CD1c-positive myeloid dendritic cell (primary cell): Measurements from ENCODE around the gene LPP.
"Not testable (repeated sequence)": the region's sequence is repeated elsewhere in the genome, so short reads cannot be mapped to it uniquely, and the experiment has no call there.

Experiments
- DNase-seq: peaks from one replicate; pipeline ENCODE4 v3.0.0-alpha.2; 2016; ENCODE audit errors: extremely low spot score

The LPP gene

DNA sequence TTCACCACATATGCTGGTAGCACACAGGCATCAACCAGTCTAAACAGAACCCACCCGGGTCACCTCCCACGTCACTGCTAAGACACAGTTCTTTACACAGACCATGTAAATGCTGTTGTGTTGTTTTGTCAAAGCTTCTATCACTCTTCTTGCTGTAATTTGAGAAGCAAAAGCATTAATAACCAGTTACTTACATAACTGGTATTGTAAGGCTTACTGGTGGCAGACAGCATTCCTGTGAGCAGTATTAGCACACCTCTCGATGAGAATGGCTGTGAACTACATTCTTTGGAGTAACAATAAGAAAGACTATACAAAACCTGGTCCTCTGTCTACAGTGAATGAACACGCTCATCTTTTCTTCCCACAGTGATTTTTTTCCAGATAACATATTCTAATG lies 479.2 kb downstream of the LPP start:
- DNase-seq: no peak

DNA sequence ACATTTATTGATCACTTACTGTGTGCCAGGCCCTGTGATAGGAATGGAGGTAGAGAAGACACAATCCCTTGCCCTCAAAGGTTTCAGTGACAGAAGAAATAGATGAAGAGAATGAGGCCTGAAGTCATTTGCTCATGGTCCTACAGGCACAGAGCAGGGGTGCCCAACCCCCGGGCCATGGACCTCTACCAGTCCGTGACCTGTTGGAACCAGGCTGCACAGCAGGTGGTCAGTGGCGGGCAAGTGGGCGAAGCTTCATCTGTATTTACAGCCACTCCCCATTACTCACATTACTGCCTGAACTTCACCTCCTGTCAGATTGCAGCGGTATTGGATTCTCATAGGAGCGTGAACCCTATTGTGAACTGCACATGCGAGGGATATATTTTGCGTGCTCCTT lies 480.3 kb downstream of the LPP start:
- no peak for DNase-seq

DNA sequence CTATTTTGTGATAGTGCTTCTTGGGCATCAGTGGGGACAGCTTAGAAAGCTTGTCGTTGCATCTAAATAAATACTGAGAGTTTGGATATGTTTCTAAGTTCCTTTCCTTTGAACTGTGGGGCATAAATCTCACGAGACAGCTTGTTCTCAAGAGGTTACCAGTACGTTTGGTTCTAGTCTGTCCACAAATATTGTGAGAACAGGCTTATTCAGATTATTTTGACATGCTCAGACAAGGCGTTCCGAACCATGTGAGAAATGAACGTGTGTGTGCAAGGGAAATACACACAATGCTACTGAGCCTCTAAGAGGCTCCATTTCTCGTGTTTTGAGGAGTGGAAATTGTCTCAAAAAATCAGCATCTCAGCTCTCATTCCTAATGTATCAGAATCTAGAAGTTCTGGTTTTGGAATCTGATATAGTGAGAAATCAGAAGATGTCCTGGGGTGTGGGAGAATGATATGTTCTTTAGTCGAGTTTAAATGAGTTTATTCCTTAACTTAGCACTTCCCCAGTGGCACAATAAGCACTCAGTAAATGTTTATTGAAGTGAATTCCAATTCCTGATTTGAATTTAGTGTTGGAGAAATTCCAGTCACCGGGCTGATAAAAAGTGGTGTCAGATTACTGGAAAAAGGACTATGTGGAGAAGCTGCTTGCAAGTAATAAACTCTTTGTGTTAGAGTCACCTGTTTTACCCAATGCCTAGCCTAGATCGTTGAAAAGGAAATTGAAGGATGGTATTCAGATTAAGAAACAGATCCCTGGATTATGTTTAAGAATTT lies 481.5 kb downstream of the LPP start:
- no peak for DNase-seq

DNA sequence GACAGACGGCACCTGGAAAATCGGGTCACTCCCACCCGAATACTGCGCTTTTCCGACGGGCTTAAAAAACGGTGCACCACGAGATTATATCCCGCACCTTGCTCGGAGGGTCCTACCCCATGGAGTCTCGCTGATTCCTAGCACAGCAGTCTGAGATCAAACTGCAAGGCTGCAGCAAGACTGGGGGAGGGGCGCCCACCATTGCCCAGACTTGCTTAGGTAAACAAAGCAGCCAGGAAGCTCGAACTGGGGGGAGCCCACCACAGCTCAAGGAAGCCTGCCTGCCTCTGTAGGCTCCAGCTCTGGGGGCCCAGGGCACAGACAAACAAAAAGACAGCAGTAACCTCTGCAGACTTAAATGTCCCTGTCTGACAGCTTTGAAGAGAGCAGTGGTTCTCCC lies 482.3 kb downstream of the LPP start:
- DNase-seq: not testable (repeated sequence)

DNA sequence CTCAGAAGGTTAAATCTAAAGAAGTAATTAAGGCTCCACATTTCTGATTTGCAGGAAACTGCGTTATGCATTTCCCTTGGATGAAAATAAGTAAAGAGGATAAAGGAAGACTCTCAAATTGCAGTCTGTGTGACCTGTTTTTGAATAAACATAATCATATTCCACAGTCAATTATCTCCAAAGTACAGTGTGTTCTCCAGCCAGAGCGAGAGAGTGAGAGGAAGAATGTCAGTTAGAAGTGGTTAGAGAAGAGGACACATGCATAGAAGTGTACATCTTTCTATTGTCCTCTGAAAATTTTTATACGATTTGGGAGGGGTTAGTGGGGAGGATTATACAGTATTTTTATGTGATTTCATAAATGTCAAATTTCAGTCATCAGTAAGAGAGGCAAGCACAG lies 487.1 kb downstream of the LPP start:
- DNase-seq: no peak

DNA sequence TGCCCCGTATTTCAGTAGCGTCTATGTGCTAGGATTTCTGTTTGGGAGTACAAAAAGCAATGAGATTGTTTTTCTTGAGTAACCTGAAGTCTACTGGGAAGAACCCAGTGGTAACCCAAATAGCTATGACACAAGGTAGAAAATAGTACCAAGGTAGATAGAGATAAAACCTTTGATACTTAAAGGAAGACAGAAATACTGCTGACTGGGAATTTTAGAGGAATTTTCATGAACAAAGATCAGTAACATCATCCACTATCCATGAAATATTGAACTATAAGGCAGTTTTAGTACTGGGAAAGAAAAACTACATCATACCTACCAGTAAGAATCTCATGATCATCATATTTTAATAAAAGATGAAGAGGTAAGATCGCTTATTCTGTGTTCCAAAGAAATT lies 489.8 kb downstream of the LPP start:
- DNase-seq: no peak

DNA sequence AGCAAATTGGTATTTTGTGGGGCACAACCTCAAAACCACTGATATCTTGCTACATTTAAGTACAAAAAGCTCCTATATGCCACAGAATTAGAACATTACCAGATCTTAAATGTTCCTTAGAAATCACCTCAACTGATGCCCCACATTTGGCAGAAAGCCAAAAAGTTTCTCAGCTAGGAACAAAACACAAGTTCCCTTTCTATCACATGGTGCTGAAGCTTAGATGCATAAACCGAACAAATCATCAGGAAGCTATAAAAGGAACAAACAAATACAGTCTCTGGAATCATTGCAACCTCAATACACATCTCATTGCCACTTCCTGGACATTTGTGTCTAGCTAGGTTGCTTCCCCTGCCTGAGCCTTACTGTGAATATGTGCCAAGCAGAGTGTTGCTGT lies 492.6 kb downstream of the LPP start:
- peak; percentile 79 for DNase-seq

DNA sequence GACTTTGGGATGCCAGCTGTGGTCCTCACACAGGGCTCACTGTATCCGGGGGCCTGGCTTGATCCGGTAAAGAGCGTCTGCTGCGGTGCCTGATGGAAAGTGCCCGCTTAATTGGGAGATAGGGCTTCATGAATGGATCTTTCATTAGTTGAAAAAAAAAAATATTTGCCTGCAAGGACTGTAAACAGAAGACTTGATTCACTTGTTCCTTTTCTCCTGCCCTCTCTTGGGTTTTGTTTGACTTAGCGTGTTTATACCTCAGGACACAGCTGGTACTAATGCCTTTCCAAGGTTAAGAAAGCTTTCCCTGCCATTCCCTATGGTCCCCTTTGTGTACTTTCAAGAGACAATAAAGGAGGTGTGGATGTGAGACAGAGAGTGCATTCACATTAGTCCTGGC lies 493.3 kb downstream of the LPP start:
- no peak for DNase-seq

DNA sequence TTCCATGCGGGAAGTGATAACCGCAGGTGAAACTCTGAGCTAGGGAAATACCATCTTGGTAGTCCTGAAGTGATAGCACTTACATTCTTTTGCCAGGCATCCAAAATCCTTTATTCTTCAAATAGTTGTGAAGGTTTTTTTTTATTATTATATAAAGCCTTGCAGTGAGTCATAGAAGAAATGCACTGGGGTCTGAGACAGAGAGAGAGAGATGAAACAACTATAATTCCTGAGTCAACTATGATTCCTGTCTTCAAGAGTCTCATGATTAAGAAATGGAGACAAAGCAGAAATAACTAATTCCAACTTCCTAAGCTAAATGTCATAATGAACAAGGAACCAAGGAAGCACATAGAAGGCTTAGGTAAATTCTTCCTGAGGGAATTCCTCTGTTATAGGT lies 495.6 kb downstream of the LPP start:
- no peak for DNase-seq

DNA sequence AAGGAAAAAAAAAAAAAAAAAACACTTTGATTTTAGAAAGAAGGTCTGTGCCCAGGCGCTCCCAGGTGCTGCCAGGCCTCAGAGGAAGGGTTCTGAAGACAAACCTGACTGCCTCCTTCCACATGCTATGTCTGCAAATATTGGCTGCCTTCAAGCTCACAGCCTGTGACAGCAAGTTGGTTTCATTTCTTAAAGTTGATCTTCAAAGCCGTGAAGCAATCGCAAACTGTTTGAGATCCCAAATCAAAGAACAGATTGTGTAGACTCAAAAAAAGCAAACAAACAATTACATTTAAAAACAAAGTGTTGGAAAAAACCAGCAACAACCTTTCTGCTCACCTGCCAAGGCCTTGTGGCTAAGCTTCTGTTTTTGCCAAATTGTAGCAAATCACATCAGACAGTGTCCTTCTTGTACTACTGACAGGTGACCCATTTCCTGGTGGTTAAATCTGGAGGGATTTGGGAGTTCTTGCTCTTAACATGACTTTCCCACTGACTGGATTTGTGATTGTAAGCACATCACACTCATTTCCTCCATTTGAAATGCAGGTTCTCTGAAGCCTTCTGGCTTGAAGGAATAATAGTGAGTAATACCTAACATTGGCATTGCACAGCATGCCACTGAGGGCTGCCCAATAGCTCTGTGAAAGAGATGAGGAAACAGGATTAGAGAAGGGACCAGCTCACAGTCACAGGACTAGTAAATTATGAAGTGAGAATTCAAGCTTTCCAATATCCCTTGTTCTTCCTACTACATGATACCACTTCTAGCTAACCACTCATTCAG lies 502.4 kb downstream of the LPP start:
- peak; percentile 80 for DNase-seq

DNA sequence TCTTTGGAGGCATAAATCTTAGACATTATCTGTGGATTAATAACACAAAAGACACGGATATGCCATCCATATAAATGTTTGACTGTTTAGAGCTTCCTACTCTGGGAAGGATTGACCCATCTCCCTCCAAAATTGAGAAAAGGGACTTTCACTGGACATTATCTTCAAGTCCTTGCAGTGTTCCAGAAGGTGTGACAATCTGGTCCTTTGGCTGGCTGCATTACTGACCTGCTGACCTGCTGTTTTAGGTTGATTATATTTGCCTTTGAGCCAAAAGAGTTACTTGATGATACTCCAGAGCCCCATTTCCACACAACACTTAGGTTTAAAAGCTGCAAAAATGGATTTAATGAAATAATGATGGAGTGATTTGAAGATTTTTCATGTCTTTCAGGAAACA lies 504.6 kb downstream of the LPP start:
- DNase-seq: no peak

DNA sequence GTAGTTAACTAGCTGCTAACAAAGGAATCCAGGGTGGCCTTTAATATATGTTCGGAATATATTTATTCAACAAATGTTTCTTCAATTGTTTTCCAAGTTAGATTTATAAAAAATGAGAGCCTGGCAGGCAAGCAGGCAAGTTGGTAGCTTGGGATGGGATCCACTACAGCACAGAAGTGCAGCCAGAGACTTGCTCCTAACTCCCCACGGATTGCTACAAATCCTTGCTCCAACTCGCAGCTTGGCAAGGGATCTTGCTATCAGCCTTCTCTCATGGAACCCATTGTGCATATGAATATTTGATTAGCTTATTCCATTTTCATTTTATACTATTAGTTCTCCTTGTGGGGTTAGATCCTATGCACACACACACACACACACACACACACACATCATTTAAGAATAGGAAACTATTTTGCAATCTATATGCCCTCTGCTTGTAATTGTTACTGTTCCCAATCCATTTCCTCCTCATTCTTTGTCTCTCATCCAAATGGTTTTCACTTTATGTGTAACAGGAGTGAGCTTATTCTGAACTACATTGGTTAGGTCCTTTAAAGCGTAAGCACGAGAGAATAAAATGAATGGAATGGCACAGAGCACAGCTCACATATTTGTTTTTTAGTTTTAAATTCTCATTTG lies 505.6 kb downstream of the LPP start:
- no peak for DNase-seq

DNA sequence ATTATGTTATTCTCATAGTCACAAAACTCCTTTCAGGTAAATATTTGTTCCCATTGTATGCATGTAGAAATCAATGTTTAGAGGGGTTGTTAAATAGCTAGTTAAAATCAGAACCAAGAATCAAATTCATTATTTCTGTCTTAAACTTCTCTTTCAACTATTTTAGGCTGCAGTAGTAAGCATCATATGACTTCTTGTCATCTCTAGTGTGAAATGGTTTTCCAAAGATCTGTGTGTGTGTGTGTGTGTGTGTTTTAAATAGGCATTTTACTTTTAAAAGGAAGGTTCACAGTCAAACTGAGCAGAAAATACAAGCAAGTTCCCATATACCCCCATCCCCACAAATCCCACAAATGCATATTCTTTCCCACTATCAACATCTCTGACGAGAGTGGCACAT lies 506.5 kb downstream of the LPP start:
- DNase-seq: no peak

DNA sequence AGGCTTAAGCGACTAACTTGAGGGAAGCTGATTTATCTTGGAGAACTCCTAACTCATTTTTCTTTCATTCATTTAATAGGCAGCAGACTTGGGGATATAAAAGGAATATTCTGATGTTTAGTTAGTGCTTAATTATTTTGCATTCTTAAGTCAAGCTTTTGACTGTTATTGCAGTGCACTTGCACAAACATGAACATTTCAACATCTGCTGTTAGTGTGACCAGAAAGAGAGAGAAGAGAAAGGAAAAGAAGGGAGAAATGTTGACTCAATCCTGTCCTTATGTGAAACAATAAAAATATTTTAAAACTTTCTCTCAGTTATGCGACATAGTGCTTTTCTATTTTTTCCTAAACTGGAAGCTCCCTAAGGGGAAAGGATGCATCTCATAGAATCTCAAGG lies 507.8 kb downstream of the LPP start:
- DNase-seq: no peak

DNA sequence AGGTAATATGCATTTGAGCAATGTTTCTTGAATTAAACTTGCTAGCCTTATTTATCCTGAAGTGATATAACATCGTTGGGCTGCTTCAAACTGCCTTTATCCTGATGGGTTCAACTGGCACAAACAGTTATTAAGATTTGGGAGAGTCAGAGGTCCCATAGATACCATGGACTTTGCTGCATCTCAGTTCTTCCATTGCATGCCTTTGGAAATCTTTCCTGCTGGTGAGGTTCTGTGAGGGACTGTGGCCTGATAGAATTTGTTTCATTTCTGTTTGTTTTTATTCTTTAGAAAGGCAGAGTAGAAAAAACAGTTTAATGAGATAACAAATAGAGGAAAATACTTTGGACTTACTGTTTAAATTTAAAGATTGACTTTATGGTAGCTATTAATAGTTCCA lies 508.3 kb downstream of the LPP start:
- no peak for DNase-seq

DNA sequence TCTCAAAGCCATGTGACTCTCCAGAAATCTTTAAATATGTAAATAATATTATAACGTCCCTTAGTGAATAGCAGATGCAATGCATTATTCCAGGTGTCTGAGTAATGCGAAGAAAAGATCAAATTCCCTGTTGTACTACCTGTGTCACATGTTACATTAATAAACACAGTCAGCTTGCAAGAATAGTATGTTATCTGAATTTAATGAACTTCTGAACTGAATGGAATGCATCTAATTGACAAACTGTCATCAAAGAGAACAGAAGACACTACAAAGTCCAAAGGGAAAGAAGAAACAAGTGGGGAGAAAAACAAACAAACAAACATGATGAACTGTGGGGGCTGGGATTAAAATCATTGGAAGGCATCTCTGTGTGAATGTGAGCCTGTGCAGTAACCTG lies 508.8 kb downstream of the LPP start:
- no peak for DNase-seq

DNA sequence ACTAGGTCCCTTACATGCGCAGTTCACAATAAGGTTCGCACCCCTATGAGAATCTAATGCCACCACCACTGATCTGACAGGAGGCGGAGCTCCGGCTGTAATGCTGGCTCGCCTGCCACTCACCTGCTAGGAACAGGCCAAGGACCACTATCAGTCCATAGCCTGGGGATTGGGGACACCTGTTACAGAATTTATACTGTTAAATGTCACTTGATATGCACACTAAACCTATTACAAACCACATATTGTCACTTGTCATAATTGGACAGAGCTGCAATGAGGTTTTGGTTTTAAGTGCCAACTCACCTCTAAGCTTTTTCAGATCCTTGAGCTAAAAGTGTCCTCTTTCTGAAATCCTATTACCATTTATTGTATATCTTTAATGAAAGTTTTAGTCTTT lies 509.9 kb downstream of the LPP start:
- no peak for DNase-seq

DNA sequence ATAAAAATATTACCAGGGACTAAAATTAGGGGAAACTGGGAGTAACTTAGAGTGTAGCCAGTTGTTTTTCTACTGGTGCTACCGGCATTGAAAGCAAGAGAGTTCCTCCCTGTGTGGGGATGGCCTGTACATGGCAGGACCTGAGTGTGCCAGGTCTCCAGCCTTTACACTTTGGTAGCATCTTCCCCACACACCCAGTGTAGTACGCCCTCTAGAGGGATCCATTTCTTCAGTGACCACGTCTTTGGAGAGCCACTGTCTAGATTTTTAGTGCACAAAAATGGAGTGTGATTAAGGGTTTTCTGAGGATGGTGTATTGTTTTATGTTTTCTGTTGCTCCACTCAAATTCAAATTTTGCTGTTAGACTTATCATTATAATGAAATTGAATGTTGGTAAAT lies 510.8 kb downstream of the LPP start:
- no peak for DNase-seq

DNA sequence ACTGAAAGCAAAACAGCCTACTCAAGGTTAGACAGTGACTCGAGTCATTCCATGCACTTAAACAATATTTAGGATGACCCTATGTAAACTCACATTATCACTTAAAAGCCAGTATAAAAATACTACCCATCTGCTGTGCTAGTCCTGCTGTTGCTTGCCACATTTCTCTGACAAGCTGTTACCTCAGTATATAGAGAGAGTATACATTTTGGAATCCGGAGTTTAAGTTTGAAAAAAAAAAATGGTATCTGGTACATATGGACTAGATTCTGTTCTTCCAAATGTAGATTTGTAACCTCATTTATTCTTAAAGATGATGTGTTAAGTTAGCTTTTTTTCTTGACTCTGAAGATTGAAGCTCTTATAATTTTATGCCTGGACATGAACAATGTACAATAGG lies 514.0 kb downstream of the LPP start:
- no peak for DNase-seq

DNA sequence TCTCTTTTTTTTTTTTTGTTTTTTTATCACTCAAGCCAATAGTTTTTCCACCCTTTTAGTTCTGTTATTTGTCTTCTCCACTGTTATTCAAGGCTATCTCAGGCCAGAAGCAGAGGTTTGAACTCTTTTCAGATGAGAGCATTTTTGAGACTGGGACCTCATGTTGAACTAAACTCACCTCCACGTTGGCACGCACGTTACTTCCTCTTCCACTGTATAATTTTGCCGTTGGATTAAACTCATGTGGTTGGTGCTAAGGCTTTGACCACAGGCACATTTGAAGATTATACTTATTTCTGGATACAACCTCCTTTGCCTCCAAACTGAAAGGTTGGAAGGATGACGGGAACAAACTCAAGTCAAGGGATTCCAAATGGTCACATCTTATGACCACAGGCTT lies 516.5 kb downstream of the LPP start:
- DNase-seq: no peak

DNA sequence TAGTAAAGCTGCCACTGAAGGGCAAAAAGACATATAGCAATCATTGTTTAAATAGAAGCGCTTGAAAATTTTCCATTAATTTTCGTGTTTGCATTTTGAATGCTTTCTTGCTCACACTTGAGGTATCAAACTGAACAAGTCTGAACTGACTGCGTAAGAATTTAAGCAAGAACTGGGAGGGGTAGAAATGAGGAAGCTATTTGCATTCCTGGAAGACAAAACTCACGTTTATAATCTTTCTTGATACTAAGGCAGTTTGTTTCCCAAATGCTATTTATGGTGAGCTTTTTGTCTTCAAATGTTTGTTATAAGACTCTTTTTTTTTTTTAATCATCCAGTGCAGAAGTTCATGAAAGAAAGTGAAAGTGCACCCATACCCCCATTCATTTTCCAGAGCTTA lies 518.0 kb downstream of the LPP start:
- peak; percentile 57 for DNase-seq

DNA sequence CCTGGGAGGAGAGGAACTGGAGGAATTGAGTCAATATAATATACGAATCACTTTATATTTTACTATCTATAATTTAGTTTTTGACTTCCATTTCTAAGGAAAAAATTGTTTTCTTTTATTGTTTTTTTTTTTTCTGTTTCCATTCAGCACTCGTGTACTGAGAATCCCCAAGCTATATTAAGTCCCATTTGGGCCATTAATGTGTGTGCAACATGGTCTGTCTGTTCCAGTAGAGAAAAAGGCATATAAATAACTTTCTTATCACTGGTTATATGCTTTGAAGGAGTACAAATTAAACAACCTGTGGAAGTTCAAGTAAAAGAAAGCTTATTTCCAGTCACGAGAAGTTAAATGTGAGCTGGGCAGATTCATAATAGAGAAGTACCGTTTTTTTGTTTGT lies 518.9 kb downstream of the LPP start:
- DNase-seq: no peak

DNA sequence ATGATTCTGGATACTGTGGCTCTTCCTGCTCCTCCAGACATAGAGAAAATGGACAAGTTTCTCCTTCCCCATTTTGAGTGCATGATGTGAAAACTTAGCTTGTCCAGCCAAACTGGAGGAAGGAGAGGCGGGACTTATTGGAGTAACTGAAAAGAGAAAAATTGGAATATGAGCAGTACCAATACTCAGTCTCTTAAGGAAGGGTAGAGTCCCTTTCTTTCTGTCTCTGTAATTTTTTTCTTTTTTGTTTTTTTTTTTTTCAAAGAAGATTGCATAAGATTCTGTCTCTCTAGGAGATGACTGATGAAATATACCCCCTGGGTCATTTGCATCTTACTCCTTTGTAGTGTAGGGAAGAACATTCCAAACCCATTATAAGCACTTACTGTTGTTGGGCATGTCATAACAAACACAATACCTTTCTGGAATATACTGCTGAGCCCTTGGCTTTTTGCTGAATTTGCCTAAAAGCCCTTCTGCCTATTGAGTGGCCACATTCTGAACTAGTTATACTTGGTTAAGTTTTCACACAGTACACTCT lies 519.8 kb downstream of the LPP start:
- DNase-seq: peak; percentile 57
